Heart left ventricle (tissue), 16 donors: Measurements from ENCODE around the gene PNMA8A. TPM values are rescaled to one million over a fixed set of nuclear protein-coding genes. Genes with fewer than 3 reads are reported as not detected.
A peak's percentile ranks its signal among the peaks of the same experiment; 100 is the strongest.

Experiments used
- ATAC-seq, 4 donors: fragments of 200-7000 bp; cut with Tn5 transposase; one replicate each; pipeline ENCODE4 v1.9.1; 2020 to 2022; ENCODE audit warnings: moderate library complexity in 4 of 4, mild to moderate bottlenecking in 3 of 4, moderate number of reproducible peaks in 1 of 4
- DNase-seq, 5 donors: peaks; one replicate each; pipeline ENCODE4 v3.0.0-alpha.2; 2020
- H3K27ac ChIP-seq, 12 donors: fragments of 200-600 bp; sonication (generic) in 4 of 12; one replicate each; pipeline versions ENCODE4 v1.5.0 to v1.8.0; 2016 to 2022; ENCODE audit warnings: mild to moderate bottlenecking in 2 of 12
- H3K27me3 ChIP-seq, 9 donors: fragments of 200-600 bp; sonication (generic) in 2 of 9; one replicate each; pipeline versions ENCODE4 v1.5.1 to v1.8.0; 2016 to 2022; ENCODE audit warnings: mild to moderate bottlenecking in 3 of 9
- H3K36me3 ChIP-seq, 9 donors: fragments of 200-600 bp; sonication (generic) in 2 of 9; one replicate each; pipeline versions ENCODE4 v1.5.0 to v1.8.0; 2018 to 2022; ENCODE audit warnings: mild to moderate bottlenecking in 2 of 9
- H3K4me1 ChIP-seq, 12 donors: fragments of 200-600 bp; sonication (generic) in 4 of 12; one replicate each; pipeline versions ENCODE4 v1.5.0 to v1.8.0; 2016 to 2022; ENCODE audit warnings: mild to moderate bottlenecking in 3 of 12
- H3K4me3 ChIP-seq, 12 donors: fragments of 200-600 bp; sonication (generic) in 4 of 12; one replicate each; pipeline versions ENCODE4 v1.5.0 to v1.8.0; 2017 to 2022; ENCODE audit warnings: mild to moderate bottlenecking in 9 of 12, moderate library complexity in 4 of 12
- H3K9me3 ChIP-seq, 12 donors: fragments of 200-600 bp; sonication (generic) in 4 of 12; one replicate each; pipeline versions ENCODE4 v1.5.0 to v1.8.0; 2016 to 2022; ENCODE audit warnings: mild to moderate bottlenecking in 1 of 12
- POLR2A ChIP-seq, 2 donors: fragments of 450-650 bp; IDR thresholded peaks; one replicate each; pipeline ENCODE4 v1.6.1; 2017; ENCODE audit warnings: antibody characterized with exemption in 2 of 2, mild to moderate bottlenecking in 2 of 2, moderate library complexity in 2 of 2
- WGBS, 4 donors: extraction: QIAGEN DNeasy Blood & Tissue Kit in 2 of 4; methylation state at CpG; one replicate each; pipeline versions ENCODE4 v1.1.5 to v1.1.7; 2013 to 2018; 5-methylcytosine and 5-hydroxymethylcytosine counted together
- intact Hi-C, 10 donors: fragments of 100-400 bp; cut with DNase I; formaldehyde crosslinking; loops; one replicate each; pipeline versions ENCODE4 v1.11.1 to v1.14.2; 2022
- polyA plus RNA-seq, 2 donors: library from polyadenylated mRNA; stranded (reverse); fragments of 200-250 nt; gene quantifications; one replicate each; pipeline ENCODE4 v1.2.3, GENCODE V29; 2013
- total RNA-seq, 9 donors: library from RNA; depleted of rRNA in 2 of 9; stranded (reverse); fragments of >200 nt in 2 of 9; fragmentation: NEBNext Ultra II Directional in 3 of 9; extraction: Animal tissue kit (Norgen Biotek cat#: 25700) in 3 of 9; gene quantifications; one replicate each; pipeline versions ENCODE4 v1.1.0 to v1.2.4, GENCODE V29; 2016 to 2023
- TF ChIP-seq, protein P1 (sequence below), 12 donors: fragments of 200-600 bp; sonication (generic) in 4 of 12; IDR thresholded peaks; one replicate each; pipeline versions ENCODE4 v1.5.0 to v1.8.0; 2018 to 2022; ENCODE audit warnings: antibody characterized with exemption in 12 of 12, mild to moderate bottlenecking in 5 of 12
- donor health status: ischemic (EF 13 %, LVEDD 7.1; RV severe dilation, severe dysfunction).
- donor health status: healthy with polysubstance abuse.
- donor health status: DM: no; HTN: yes; CAD: no.
- donor health status: DM: no; HTN: no; CAD: no.
- donor health status: ischemic (EF 25% LVEDD 6.9; RV normal size, moderate dysfunction).
- donor health status: ischemic (EF 25% LVEDD 5.7; RV mildly dilated, moderate dysfunction).
- donor health status: healthy.
- donor health status: DM: yes; HTN: yes; CAD: no.
- donor health status: ischemic (EF 35%, LVEDD 5.7; RV mildly dilated, moderate dysfunction).
- donor health status: nonischemic (EF 11% LVEDD 7.7; RV severe dilation, severe dysfunction).
- donor health status: DM: yes; HTN: yes; CAD: no.
- donor health status: PGD.
- donor health status: ischemic (EF 29% LVEDD 5.4; RV normal size, mild dysfunction).
- donor health status: nonischemic (EF 23%, LVEDD 6.1; RV moderate dilation, normal function).

PNMA8A gene
- total and polyA plus RNA-seq, 11 donors = 2.1 to 12.1 (median 9.2) TPM

DNA sequence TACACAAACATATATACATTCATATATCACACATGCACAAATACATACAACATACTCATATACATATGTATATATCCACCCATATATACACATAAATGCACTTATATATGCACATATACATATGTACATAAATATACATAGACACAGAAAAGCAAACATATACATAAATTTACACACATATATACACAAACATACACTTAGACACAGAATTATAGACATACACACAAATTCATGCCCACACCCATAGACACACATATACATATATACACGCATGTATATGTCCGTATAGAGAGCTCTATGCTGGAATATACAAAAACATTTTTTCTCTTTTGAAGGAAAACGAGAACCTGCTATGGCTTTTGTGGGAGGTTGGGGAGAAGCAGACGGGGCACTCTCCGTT, 20.6 kb downstream of the PNMA8A start:
- DNase-seq = no peak
- Histone ChIP-seq H3K4me3 (no peak overlapping the region), H3K4me1 (peaks cover 0 to 15% (median 2%) of the 10 kb centered on the region in 12 donors), H3K36me3 (no peaks in the 10 kb centered on the region), H3K9me3 (peaks cover 0 to 11% (median 0%) of the 10 kb centered on the region in 12 donors), H3K27ac (peak overlapping the region in 2 of 12 donors; percentile 0 to 11), H3K27me3 (no peaks in the 10 kb centered on the region)
- no peak for ATAC-seq
- 58 to 67% (median 64%) methylated on average over 5 of the region's 5 CpGs for WGBS, 4 donors
- TF ChIP-seq POLR2A (IDR thresholded peaks at IDR 0.05) = no peak
- TF ChIP-seq, protein P1, sequence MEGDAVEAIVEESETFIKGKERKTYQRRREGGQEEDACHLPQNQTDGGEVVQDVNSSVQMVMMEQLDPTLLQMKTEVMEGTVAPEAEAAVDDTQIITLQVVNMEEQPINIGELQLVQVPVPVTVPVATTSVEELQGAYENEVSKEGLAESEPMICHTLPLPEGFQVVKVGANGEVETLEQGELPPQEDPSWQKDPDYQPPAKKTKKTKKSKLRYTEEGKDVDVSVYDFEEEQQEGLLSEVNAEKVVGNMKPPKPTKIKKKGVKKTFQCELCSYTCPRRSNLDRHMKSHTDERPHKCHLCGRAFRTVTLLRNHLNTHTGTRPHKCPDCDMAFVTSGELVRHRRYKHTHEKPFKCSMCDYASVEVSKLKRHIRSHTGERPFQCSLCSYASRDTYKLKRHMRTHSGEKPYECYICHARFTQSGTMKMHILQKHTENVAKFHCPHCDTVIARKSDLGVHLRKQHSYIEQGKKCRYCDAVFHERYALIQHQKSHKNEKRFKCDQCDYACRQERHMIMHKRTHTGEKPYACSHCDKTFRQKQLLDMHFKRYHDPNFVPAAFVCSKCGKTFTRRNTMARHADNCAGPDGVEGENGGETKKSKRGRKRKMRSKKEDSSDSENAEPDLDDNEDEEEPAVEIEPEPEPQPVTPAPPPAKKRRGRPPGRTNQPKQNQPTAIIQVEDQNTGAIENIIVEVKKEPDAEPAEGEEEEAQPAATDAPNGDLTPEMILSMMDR (IDR thresholded peaks at IDR 0.05) = no peak
- intact Hi-C loops = no loop called here

DNA sequence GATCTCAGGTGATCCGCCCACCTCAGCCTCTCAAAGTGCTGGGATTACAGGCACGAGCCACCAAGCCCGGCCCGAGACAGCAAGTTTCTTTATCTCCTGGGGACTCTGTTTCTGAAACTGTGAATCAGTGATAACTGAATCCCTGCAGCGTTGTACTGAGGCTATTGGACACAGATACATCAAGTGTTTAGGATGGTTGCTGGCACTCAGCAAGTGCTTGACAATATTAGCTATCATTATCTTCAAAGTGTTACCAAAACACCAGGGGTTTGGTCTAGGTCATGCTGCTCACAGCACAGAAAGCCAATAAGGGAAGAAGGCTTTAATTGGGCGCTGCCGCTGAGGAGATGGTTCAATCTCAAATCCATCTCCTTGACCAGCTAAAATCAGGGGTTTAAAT, 22.1 kb downstream of the PNMA8A start:
- DNase-seq (no peak), ATAC-seq (no peak)
- H3K9me3 ChIP-seq = peaks cover 0 to 11% (median 0%) of the 10 kb centered on the region in 12 donors
- no peak overlapping the region for H3K4me3 ChIP-seq
- H3K27ac ChIP-seq = no peak overlapping the region
- H3K36me3 ChIP-seq = no peaks in the 10 kb centered on the region
- H3K27me3 ChIP-seq = no peaks in the 10 kb centered on the region
- WGBS, 4 donors = 46 to 50% (median 48%) methylated on average over 7 of the region's 7 CpGs
- peaks cover 0 to 15% (median 2%) of the 10 kb centered on the region in 12 donors for H3K4me1 ChIP-seq
- TF ChIP-seq POLR2A (IDR thresholded peaks at IDR 0.05) = no peak
- TF ChIP-seq, protein P1 (IDR thresholded peaks at IDR 0.05) = no peak
- intact Hi-C loops = no loop called here

DNA sequence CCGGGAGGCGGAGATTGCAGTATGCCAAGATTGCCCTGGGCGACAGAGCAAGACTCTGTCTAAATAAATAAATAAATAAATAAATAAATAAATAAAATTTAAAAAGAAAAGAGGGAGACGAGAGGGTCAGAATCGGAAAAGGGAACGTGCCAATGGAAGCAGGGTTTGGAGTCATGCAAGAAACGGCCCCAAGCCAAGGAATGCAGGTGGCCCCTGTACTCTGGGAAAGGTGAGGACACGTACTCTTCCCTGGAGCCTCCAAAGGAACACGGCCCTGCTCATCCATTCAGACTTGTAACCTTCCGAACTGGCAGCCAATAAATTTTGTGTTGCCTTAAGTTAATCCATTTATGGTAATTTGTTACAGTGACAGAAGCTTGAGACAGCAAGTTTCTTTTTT, 22.8 kb downstream of the PNMA8A start:
- TF ChIP-seq, protein P1 (IDR thresholded peaks at IDR 0.05) = no peak
- TF ChIP-seq POLR2A (IDR thresholded peaks at IDR 0.05) = no peak
- Histone ChIP-seq H3K36me3 (no peaks in the 10 kb centered on the region), H3K4me3 (no peak overlapping the region), H3K9me3 (peaks cover 0 to 11% (median 0%) of the 10 kb centered on the region in 12 donors), H3K4me1 (peaks cover 0 to 15% (median 2%) of the 10 kb centered on the region in 12 donors), H3K27ac (no peak overlapping the region), H3K27me3 (no peaks in the 10 kb centered on the region)
- no peak for DNase-seq
- WGBS, 4 donors = 86 to 95% (median 92%) methylated on average over 10 of the region's 10 CpGs
- ATAC-seq = no peak
- intact Hi-C loops = no loop called here

DNA sequence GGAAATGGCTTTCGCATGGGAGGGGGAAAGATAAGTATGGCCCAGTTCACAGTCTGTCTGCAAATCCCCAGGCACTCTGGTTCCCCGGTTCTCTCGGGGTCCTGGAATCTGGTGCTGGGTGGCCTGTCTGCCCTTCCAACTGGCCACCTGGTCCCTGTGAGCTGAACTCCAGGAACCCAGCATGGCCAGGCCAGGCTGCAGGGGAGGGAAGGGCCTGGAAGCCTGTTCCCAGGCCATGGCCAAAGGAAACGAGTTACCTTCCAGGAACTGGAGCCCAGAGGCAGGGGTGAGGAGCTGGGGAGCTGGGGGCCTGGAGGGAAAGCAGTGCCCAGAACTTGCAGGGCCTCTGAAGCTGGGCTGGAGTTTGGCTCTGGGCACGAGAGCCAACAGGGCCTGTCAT, 23.5 kb downstream of the PNMA8A start:
- no peaks in the 10 kb centered on the region for H3K27me3 ChIP-seq
- H3K9me3 ChIP-seq = peaks cover 0 to 11% (median 0%) of the 10 kb centered on the region in 12 donors
- intact Hi-C loops = no loop called here
- TF ChIP-seq, protein P1 (IDR thresholded peaks at IDR 0.05) = no peak
- TF ChIP-seq POLR2A (IDR thresholded peaks at IDR 0.05) = no peak
- peak overlapping the region in 4 of 12 donors; percentile 10 to 72 (median 52) for H3K27ac ChIP-seq
- WGBS, 4 donors = 48 to 55% (median 50%) methylated on average over 4 to 5 of the region's 5 CpGs
- ATAC-seq = peak; percentile 47 to 77 (median 58)
- no peaks in the 10 kb centered on the region for H3K36me3 ChIP-seq
- no peak overlapping the region for H3K4me3 ChIP-seq
- peak; percentile 39 to 70 (median 54) for DNase-seq
- peaks cover 0 to 20% (median 6%) of the 10 kb centered on the region in 12 donors for H3K4me1 ChIP-seq
